HL-60 (cell line): ENCODE results near the gene DYRK2.

ENCODE experiments used
- DNase-seq, 2 experiments: peaks; one replicate each; pipeline ENCODE4 v3.0.0-alpha.2; 2010 to 2020; ENCODE audit warnings: low read depth in 1 of 2, low spot score in 1 of 2
- H3K27ac ChIP-seq: fragments of 250-450 bp; sonication (Bioruptor Pico); replicated peaks from 2 replicates; pipeline ENCODE4 v1.5.1; 2020; ENCODE audit warnings: mild to moderate bottlenecking, moderate library complexity
- H3K27me3 ChIP-seq: fragments of 250-450 bp; sonication (Bioruptor Pico); 2 replicates; pipeline ENCODE4 v1.5.1; 2021; ENCODE audit warnings: mild to moderate bottlenecking, moderate library complexity; ENCODE audit not compliant: insufficient read depth, poor library complexity, severe bottlenecking
- H3K4me3 ChIP-seq: replicated peaks from 2 replicates; pipeline ENCODE4 v1.5.1; 2011; ENCODE audit warnings: mild to moderate bottlenecking, control low read depth, low read length; ENCODE audit not compliant: insufficient read depth
- GABPA ChIP-seq: IDR thresholded peaks from 2 replicates; pipeline ENCODE4 v1.6.1; 2012; ENCODE audit warnings: low read depth
- POLR2AphosphoS5 ChIP-seq: IDR thresholded peaks from 2 replicates; pipeline ENCODE4 v1.6.1; 2012; ENCODE audit warnings: low read depth
- REST ChIP-seq: IDR thresholded peaks from 2 replicates; pipeline ENCODE4 v1.6.1; 2012; ENCODE audit warnings: low read depth; ENCODE audit not compliant: insufficient replicate concordance
- SPI1 ChIP-seq: IDR thresholded peaks from 2 replicates; pipeline ENCODE4 v1.6.1; 2012; ENCODE audit warnings: low read depth, mild to moderate bottlenecking, borderline replicate concordance
- TF ChIP-seq, protein P1 (sequence below): IDR thresholded peaks from one replicate; pipeline ENCODE4 v1.5.1; 2011; ENCODE audit warnings: low read length, control low read depth, inconsistent platforms; ENCODE audit not compliant: insufficient read depth

DYRK2 gene

DNA sequence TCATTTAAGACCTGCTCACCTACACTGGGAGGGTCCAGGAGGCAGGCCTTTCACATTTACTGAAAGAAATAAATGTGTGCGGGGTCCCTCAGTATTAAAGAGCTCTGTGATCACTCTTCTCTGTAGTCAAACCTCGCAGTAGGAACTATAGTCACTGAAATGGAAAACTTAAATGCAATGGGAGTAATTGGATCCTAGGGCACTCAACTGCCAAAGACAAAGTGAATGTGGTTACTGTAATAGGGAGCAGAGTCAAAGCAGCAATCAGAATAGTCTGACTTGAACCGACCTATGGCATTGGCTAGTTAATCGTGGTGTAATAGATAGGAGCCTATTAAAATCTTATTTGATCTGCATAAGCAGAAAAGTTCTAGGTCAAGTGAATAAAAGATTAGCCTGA lies 26.6 kb upstream of the DYRK2 start:
- TF ChIP-seq REST: no peak
- TF ChIP-seq, protein P1, sequence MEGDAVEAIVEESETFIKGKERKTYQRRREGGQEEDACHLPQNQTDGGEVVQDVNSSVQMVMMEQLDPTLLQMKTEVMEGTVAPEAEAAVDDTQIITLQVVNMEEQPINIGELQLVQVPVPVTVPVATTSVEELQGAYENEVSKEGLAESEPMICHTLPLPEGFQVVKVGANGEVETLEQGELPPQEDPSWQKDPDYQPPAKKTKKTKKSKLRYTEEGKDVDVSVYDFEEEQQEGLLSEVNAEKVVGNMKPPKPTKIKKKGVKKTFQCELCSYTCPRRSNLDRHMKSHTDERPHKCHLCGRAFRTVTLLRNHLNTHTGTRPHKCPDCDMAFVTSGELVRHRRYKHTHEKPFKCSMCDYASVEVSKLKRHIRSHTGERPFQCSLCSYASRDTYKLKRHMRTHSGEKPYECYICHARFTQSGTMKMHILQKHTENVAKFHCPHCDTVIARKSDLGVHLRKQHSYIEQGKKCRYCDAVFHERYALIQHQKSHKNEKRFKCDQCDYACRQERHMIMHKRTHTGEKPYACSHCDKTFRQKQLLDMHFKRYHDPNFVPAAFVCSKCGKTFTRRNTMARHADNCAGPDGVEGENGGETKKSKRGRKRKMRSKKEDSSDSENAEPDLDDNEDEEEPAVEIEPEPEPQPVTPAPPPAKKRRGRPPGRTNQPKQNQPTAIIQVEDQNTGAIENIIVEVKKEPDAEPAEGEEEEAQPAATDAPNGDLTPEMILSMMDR: no peak
- no peak for TF ChIP-seq POLR2AphosphoS5

DNA sequence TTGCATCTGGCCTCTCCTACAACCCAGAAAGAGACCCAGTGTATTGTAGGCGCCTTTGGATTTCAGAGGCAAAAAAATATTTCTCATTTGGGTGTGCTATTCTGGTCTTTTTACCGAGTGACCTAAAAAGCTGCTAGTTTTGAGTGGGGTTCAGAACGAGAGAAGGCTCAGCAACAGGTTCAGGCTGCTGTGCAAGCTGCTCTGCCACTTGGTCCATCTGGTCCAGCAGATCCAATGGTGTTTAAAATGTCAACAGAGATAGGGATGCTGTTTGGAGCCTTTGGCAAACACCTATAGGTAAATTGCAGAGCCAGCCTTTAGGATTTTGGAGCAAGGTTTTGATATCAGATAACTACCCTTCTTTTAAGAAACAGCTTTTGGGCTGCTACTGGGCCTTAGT lies 25.3 kb upstream of the DYRK2 start:
- TF ChIP-seq REST (no peak), GABPA (no peak), SPI1 (no peak), POLR2AphosphoS5 (no peak)
- TF ChIP-seq, protein P1: no peak
- H3K27me3 ChIP-seq: no peaks in the 10 kb centered on the region
- no peak for DNase-seq

More for the DNA sequence above, 26.6 kb upstream of the DYRK2 start:
- H3K27me3 ChIP-seq: no peaks in the 10 kb centered on the region
- no peak for DNase-seq
- H3K27ac ChIP-seq: no peak overlapping the region
- H3K4me3 ChIP-seq: no peak overlapping the region

DNA sequence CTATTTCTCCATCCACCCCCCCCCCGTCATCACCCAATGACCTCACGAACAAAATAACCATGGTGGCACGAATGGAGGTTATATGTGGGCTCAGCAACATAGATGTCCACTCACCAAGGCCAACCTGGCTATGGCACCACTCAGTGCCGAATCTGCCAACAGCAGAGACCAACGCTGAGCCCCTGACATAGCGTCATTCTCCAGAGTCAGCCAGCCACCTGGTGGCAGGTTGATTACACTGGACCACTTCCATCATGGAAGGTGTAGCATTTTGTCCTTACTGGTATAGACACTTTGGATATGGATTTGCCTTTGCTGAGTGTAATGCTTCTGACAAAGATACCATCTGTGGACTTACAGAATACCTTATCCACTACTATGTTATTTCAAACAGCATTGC lies 24.2 kb upstream of the DYRK2 start:
- Histone ChIP-seq H3K27me3 (no peaks in the 10 kb centered on the region), H3K4me3 (no peak overlapping the region), H3K27ac (no peak overlapping the region)
- DNase-seq: no peak
- TF ChIP-seq POLR2AphosphoS5 (no peak), REST (no peak), GABPA (no peak), SPI1 (no peak)
- TF ChIP-seq, protein P1: no peak

More for the DNA sequence above, 25.3 kb upstream of the DYRK2 start:
- Histone ChIP-seq H3K27ac (no peak overlapping the region), H3K4me3 (no peak overlapping the region)
